GM12878 (cell line): ENCODE data around the gene CDC42SE2. TPM values are rescaled to one million over a fixed set of nuclear protein-coding genes. Genes with fewer than 3 reads are reported as not detected.

Experiments
- BCLAF1 ChIP-seq: fragments of 450-650 bp; IDR thresholded peaks from 2 replicates; pipeline ENCODE4 v1.6.1; 2017; ENCODE audit warnings: antibody characterized with exemption, mild to moderate bottlenecking, moderate library complexity
- CHD4 ChIP-seq: fragments of 200-600 bp; sonication (generic); IDR thresholded peaks from 2 replicates; pipeline ENCODE4 v1.6.1; 2016; ENCODE audit warnings: mild to moderate bottlenecking
- CUX1 ChIP-seq: IDR thresholded peaks from 2 replicates; pipeline ENCODE4 v1.6.1; 2012; ENCODE audit warnings: improper control_type of control experiment, low read depth, low read length; ENCODE audit not compliant: insufficient replicate concordance
- DPF2 ChIP-seq: fragments of 450-650 bp; IDR thresholded peaks from 2 replicates; pipeline ENCODE4 v1.6.1; 2017; ENCODE audit warnings: mild to moderate bottlenecking
- EP300 ChIP-seq, 2 experiments: fragments of 150-350 bp in 1 of 2; IDR thresholded peaks; 2 replicates each; pipeline ENCODE4 v1.6.1; 2011 to 2012; ENCODE audit warnings: low read depth in 2 of 2, low read length in 2 of 2, borderline replicate concordance in 1 of 2, improper control_type of control experiment in 1 of 2, inconsistent platforms in 1 of 2; ENCODE audit not compliant: control insufficient read depth in 1 of 2
- GABPA ChIP-seq: IDR thresholded peaks from 2 replicates; pipeline ENCODE4 v1.6.1; 2014; ENCODE audit warnings: antibody characterized with exemption, low read depth, mild to moderate bottlenecking, inconsistent platforms
- IKZF2 ChIP-seq, 2 experiments: fragments of 450-650 bp; IDR thresholded peaks; 2 replicates each; pipeline ENCODE4 v1.6.1; 2017; ENCODE audit warnings: mild to moderate bottlenecking in 2 of 2, moderate library complexity in 2 of 2
- NR2C2 ChIP-seq: IDR thresholded peaks from 2 replicates; pipeline ENCODE4 v1.6.1; 2011; ENCODE audit warnings: borderline replicate concordance, low read depth; ENCODE audit not compliant: control insufficient read depth, insufficient read length
- POLR2AphosphoS5 ChIP-seq: IDR thresholded peaks from 2 replicates; pipeline ENCODE4 v1.6.1; 2011; ENCODE audit warnings: mild to moderate bottlenecking, low read length, inconsistent platforms
- RFX5 ChIP-seq: IDR thresholded peaks from 2 replicates; pipeline ENCODE4 v1.6.1; 2011; ENCODE audit warnings: low read depth, low read length, improper control_type of control experiment
- SKIL ChIP-seq: fragments of 450-650 bp; IDR thresholded peaks from 2 replicates; pipeline ENCODE4 v1.6.1; 2017; ENCODE audit warnings: mild to moderate bottlenecking, low read depth, inconsistent platforms; ENCODE audit not compliant: poor library complexity, severe bottlenecking
- SMARCA5 ChIP-seq: fragments of 450-650 bp; IDR thresholded peaks from 2 replicates; pipeline ENCODE4 v1.6.1; 2017; ENCODE audit warnings: mild to moderate bottlenecking
- SRF ChIP-seq, 2 experiments: IDR thresholded peaks; 2 replicates each; pipeline ENCODE4 v1.6.1; 2011; ENCODE audit warnings: low read depth in 2 of 2, low read length in 2 of 2, mild to moderate bottlenecking in 1 of 2, moderate library complexity in 1 of 2
- USF1 ChIP-seq: IDR thresholded peaks from 2 replicates; pipeline ENCODE4 v1.6.1; 2011; ENCODE audit warnings: borderline replicate concordance, low read depth, mild to moderate bottlenecking, moderate library complexity, mixed read lengths, low read length; ENCODE audit not compliant: insufficient read depth; ENCODE audit errors: extremely low read length
- USF2 ChIP-seq: IDR thresholded peaks from 2 replicates; pipeline ENCODE4 v1.6.1; 2011; ENCODE audit warnings: low read depth, low read length, improper control_type of control experiment, borderline replicate concordance
- WRNIP1 ChIP-seq: IDR thresholded peaks from 2 replicates; pipeline ENCODE4 v1.6.1; 2011; ENCODE audit warnings: low read depth, low read length, improper control_type of control experiment, borderline replicate concordance
- ZNF274 ChIP-seq: IDR thresholded peaks from one replicate; pipeline ENCODE4 v1.8.0; 2011; ENCODE audit not compliant: insufficient read length, insufficient read depth
- ZSCAN29 ChIP-seq: fragments of 450-650 bp; IDR thresholded peaks from 2 replicates; pipeline ENCODE4 v1.6.1; 2017; ENCODE audit warnings: mild to moderate bottlenecking, moderate library complexity
- polyA plus RNA-seq, 11 experiments: library from polyadenylated mRNA; depleted of rRNA in 4 of 11; unstranded in 6 of 11; stranded (reverse) in 5 of 11; fragments of >200 nt; fragmentation: Nextera tagmentation in 4 of 11; fragmentation: Illumina TruSeq in 1 of 11; extraction: Ambion mirVana in 4 of 11; extraction: Trizol in 1 of 11; gene quantifications; 1 replicate in 1 of 11; 2 replicates in 10 of 11; pipeline versions ENCODE4 v1.2.1 to v1.2.3, GENCODE V29; 2011 to 2016; ENCODE audit warnings: inconsistent platforms in 2 of 11, missing spikeins in 2 of 11, low read depth in 1 of 11
- total RNA-seq, 4 experiments: library from RNA; depleted of rRNA in 3 of 4; stranded (reverse); fragments of >200 nt in 3 of 4; fragmentation: Illumina TruSeq in 1 of 4; extraction: Trizol in 1 of 4; gene quantifications; 2 replicates each; pipeline versions ENCODE4 v1.2.1 to v1.2.3, GENCODE V29; 2013 to 2021

Gene CDC42SE2
- total and polyA plus RNA-seq, 10 of the 15 experiments (the other 5 are each of a cell fraction or from before 2014, with no cell fraction given), result 57.0 to 148 (median 80.3) TPM

- TF ChIP-seq USF2, result no peak
- no peak for TF ChIP-seq RFX5
- no peak for TF ChIP-seq CHD4
- TF ChIP-seq SKIL, result no peak
- no peak for TF ChIP-seq ZSCAN29
- TF ChIP-seq SMARCA5, result no peak
- TF ChIP-seq USF1, result no peak
- TF ChIP-seq EP300 (IDR thresholded peaks at IDR 0.05; ENCODE audit: borderline replicate concordance in 1 of 2, control insufficient read depth in 1 of 2, low read depth in 2 of 2, low read length in 2 of 2), result peak; percentile 59 to 77; a peak in 3 of 4 replicates
- no peak for TF ChIP-seq CUX1
- TF ChIP-seq IKZF2 (IDR thresholded peaks at IDR 0.05), result peak; percentile 34 to 78
- TF ChIP-seq GABPA, result peak; percentile 58
- TF ChIP-seq SRF (IDR thresholded peaks at IDR 0.05; ENCODE audit: low read depth in 2 of 2, low read length in 2 of 2), result no peak
- peak; percentile 42; the same call in 1 of the 2 replicates for TF ChIP-seq DPF2
- no peak for TF ChIP-seq WRNIP1
- TF ChIP-seq NR2C2, result no peak
- peak; percentile 52; the same call in 1 of the 2 replicates for TF ChIP-seq POLR2AphosphoS5
- TF ChIP-seq BCLAF1, result no peak
- no peak for TF ChIP-seq ZNF274
Measured at GRCh38 chr5:131379723-131380122, 115.9 kb downstream of the CDC42SE2 start (continued).
